DND-41 (cell line): ENCODE results near the gene CHRNE.

Experiments
- ATAC-seq: fragments of 200-7000 bp; cut with Tn5 transposase; 3 replicates; pipeline ENCODE4 v1.9.1; 2021; ENCODE audit warnings: low read depth; ENCODE audit not compliant: insufficient read depth
- DNase-seq: peaks from one replicate; pipeline ENCODE4 v3.0.0-alpha.2; 2020
- H2AFZ ChIP-seq: 2 replicates; pipeline ENCODE4 v1.6.0; 2012; ENCODE audit warnings: low read depth, low read length
- H3K27ac ChIP-seq: 2 replicates; pipeline ENCODE4 v1.5.1; 2012; ENCODE audit warnings: low read length, inconsistent platforms
- H3K27me3 ChIP-seq: fragments of 200-600 bp; sonication (generic); 2 replicates; pipeline ENCODE4 v1.6.0; 2012; ENCODE audit warnings: low read length, mild to moderate bottlenecking, inconsistent platforms; ENCODE audit not compliant: insufficient read depth, poor library complexity
- H3K36me3 ChIP-seq: 2 replicates; pipeline ENCODE4 v1.5.1; 2012; ENCODE audit warnings: low read length, inconsistent platforms; ENCODE audit not compliant: insufficient read depth
- H3K4me1 ChIP-seq: 2 replicates; pipeline ENCODE4 v1.5.1; 2012; ENCODE audit warnings: mild to moderate bottlenecking, low read length; ENCODE audit not compliant: insufficient read depth
- H3K4me2 ChIP-seq: 2 replicates; pipeline ENCODE4 v1.6.0; 2012; ENCODE audit warnings: mild to moderate bottlenecking, moderate library complexity, low read length, inconsistent platforms; ENCODE audit not compliant: insufficient read depth
- H3K4me3 ChIP-seq, 2 experiments: fragments of 200-600 bp in 1 of 2; shearing (Covaris generic) in 1 of 2; 2 replicates each; pipeline ENCODE4 v1.5.1; 2012 to 2016; ENCODE audit warnings: inconsistent platforms in 2 of 2, low read length in 2 of 2, mild to moderate bottlenecking in 2 of 2, low read depth in 1 of 2, moderate library complexity in 1 of 2
- H3K79me2 ChIP-seq: 2 replicates; pipeline ENCODE4 v1.6.0; 2012; ENCODE audit warnings: low read length, inconsistent platforms; ENCODE audit not compliant: insufficient read depth
- H3K9ac ChIP-seq: 2 replicates; pipeline ENCODE4 v1.6.0; 2012; ENCODE audit warnings: low read depth, mild to moderate bottlenecking, inconsistent platforms, low read length, moderate library complexity
- H3K9me3 ChIP-seq: 2 replicates; pipeline ENCODE4 v1.5.1; 2012; ENCODE audit warnings: low read length, moderate library complexity, mild to moderate bottlenecking, inconsistent platforms; ENCODE audit not compliant: insufficient read depth, severe bottlenecking
- H4K20me1 ChIP-seq: 2 replicates; pipeline ENCODE4 v1.6.0; 2012; ENCODE audit warnings: low read length; ENCODE audit not compliant: insufficient read depth
- CTCF ChIP-seq: IDR thresholded peaks from 2 replicates; pipeline ENCODE4 v1.5.1; 2012; ENCODE audit warnings: borderline replicate concordance, low read length, moderate library complexity, mild to moderate bottlenecking; ENCODE audit not compliant: poor library complexity, severe bottlenecking; ENCODE audit errors: extremely low read depth
- EZH2 ChIP-seq: IDR thresholded peaks from 3 replicates; pipeline ENCODE4 v1.6.1; 2012; ENCODE audit warnings: borderline replicate concordance, low read depth, mild to moderate bottlenecking, moderate library complexity, low read length, inconsistent platforms; ENCODE audit not compliant: severe bottlenecking

Gene CHRNE

GRCh38 chr17:4856937-4857314 lies 46.0 kb downstream of the CHRNE start:
- no peak overlapping the region for H3K4me3 ChIP-seq
- H3K9ac ChIP-seq: no peak overlapping the region
- TF ChIP-seq EZH2: no peak
- TF ChIP-seq CTCF: no peak
- peaks cover 37% of the 10 kb centered on the region; the same call in 1 of the 2 replicates for H3K79me2 ChIP-seq
- H2AFZ ChIP-seq: no peak overlapping the region
- peaks cover 79% of the 10 kb centered on the region for H4K20me1 ChIP-seq
- no peak overlapping the region for H3K27ac ChIP-seq
- DNase-seq (no peak), ATAC-seq (no peak)
- H3K4me1 ChIP-seq: no peaks in the 10 kb centered on the region
- H3K27me3 ChIP-seq: no peaks in the 10 kb centered on the region
- H3K9me3 ChIP-seq: no peaks in the 10 kb centered on the region
- H3K4me2 ChIP-seq: no peak overlapping the region
- peaks cover 31% of the 10 kb centered on the region for H3K36me3 ChIP-seq

DNA sequence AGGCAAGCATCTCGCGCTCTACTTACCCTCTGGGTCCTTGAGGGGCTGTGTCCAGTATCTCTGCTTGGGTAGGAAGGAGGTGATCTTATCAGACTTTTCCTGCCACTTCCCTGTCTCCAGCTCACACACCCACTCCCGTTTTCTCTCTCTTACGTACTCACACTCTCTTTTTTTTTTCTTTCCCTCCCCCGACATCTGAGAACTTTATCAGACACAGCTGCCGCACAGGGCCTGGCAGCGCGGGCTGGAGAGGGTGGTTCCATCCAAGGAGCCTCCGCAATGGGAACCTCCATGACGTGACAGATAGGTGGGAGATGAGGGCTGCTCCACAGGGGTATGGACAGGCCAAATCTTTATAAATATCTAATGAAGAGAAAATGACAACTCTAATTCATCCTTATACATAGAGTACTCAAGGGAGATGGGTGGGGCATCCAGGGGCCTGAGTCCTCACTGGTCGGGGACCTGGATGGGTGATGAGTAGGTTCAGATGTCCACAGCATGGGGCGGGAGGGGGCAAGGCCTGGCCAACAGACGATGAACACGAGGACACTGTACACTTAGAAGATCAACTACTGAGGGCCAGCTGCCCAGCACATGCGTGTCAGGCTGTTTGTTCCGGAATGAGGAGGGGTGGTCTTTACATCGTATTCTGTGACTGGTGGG lies 46.5 kb downstream of the CHRNE start:
- H2AFZ ChIP-seq: no peak overlapping the region
- H3K36me3 ChIP-seq: peaks cover 31% of the 10 kb centered on the region
- no peak overlapping the region for H3K4me3 ChIP-seq
- DNase-seq (no peak), ATAC-seq (no peak; the same call in 2 of the 3 replicates)
- no peak overlapping the region for H3K9ac ChIP-seq
- TF ChIP-seq EZH2: no peak
- TF ChIP-seq CTCF: no peak
- H3K4me1 ChIP-seq: no peaks in the 10 kb centered on the region
- H3K27me3 ChIP-seq: no peaks in the 10 kb centered on the region
- H4K20me1 ChIP-seq: peaks cover 78% of the 10 kb centered on the region
- no peak overlapping the region for H3K27ac ChIP-seq
- no peak overlapping the region for H3K4me2 ChIP-seq
- peaks cover 39% of the 10 kb centered on the region; the same call in 1 of the 2 replicates for H3K79me2 ChIP-seq
- no peaks in the 10 kb centered on the region for H3K9me3 ChIP-seq

GRCh38 chr17:4854111-4854681 lies 48.7 kb downstream of the CHRNE start:
- no peak for TF ChIP-seq CTCF
- no peak for TF ChIP-seq EZH2
- Histone ChIP-seq H3K9me3 (no peaks in the 10 kb centered on the region), H3K27me3 (no peaks in the 10 kb centered on the region), H3K4me3 (no peak overlapping the region), H4K20me1 (peaks cover 81% of the 10 kb centered on the region), H2AFZ (no peak overlapping the region), H3K9ac (no peak overlapping the region), H3K4me2 (no peak overlapping the region), H3K79me2 (peaks cover 47% of the 10 kb centered on the region), H3K4me1 (no peaks in the 10 kb centered on the region), H3K27ac (no peak overlapping the region), H3K36me3 (peaks cover 18% of the 10 kb centered on the region)
- ATAC-seq (no peak), DNase-seq (no peak)
